ENCODE measurements around the gene ZDHHC24.

ZDHHC24 gene

DNA sequence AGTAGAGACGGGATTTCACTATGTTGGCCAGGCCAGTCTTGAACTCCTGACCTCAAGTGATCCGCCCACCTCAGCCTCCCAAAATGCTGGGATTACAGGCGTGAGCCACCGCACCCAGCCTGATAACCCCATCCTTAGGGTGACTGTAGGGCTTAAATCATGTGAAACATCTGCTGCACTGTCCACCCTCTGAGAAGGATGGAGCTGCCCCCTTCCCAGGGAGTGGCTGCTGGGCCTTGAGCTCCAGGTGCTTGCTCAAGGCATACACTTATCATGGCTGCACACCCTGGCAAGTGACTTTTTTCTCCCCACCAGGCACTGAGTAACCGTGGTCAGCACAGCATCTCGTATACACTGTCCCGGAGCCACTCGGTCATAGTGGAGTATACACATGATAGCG is 73.8 kb downstream of the ZDHHC24 start:
- DNase-seq (ENCODE audit: low read depth) = no peak

DNA sequence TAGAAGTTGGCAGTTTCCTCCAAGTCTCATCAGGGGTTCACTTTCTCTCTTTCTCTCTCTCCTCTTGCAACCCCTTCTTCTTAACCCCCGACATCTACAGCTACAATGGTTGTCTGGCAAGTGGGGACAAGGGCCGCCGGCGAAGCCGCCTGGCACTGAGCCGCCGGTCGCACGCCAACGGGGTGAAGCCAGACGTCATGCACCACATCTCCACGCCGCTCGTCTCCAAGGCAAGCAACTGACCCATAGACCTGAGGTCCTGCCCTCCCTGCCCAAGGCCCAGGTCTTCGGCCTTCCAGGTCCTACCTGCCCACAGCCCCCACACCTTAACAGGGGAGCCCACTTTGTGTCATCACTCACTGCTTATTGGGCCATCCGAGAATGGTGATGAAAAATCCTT is 74.7 kb downstream of the ZDHHC24 start:
- no peak for DNase-seq (ENCODE audit: low read depth)

All from HS-27A (cell line).